Dermis microvascular lymphatic vessel endothelial cell (primary cell): ENCODE results near the gene POPDC2. TPM values are rescaled to one million over a fixed set of nuclear protein-coding genes. Genes with fewer than 3 reads are reported as not detected.

Experiments
- total RNA-seq: library from RNA; depleted of rRNA; stranded (reverse); fragments of >200 nt; gene quantifications from 2 replicates; pipeline ENCODE4 v1.2.1, GENCODE V29; 2014

POPDC2 gene
- total RNA-seq, 1 donor from 2014 or later = 0.26 TPM

Other genes with a start within 250 kb of the POPDC2 start
- 25.8 and 28.6 TPM in 2 replicates for gene TMEM39A, start 197.0 kb downstream of the POPDC2 start, total RNA-seq
- gene POGLUT1, start 191.6 kb downstream of the POPDC2 start, total RNA-seq = 10.5 and 14.3 TPM in 2 replicates
- 37.1 and 39.7 TPM in 2 replicates for gene TIMMDC1, start 162.0 kb downstream of the POPDC2 start, total RNA-seq
- under 0.01 TPM in 1 of 2 replicates, not detected in the other for gene CD80, start 101.0 kb downstream of the POPDC2 start, total RNA-seq
- 8.7 and 10.5 TPM in 2 replicates for gene ADPRH, start 81.1 kb downstream of the POPDC2 start, total RNA-seq
- 5.1 and 11.9 TPM in 2 replicates for gene PLA1A, start 62.7 kb downstream of the POPDC2 start, total RNA-seq
- gene COX17, start 16.8 kb upstream of the POPDC2 start, total RNA-seq = 20.7 and 25.4 TPM in 2 replicates
- 0.13 TPM in 1 of 2 replicates, not detected in the other for gene CFAP91, start 42.4 kb upstream of the POPDC2 start, total RNA-seq
- gene NR1I2, start 121.5 kb upstream of the POPDC2 start, total RNA-seq = under 0.01 TPM in 1 of 2 replicates, not detected in the other